Retinal pigment epithelial cell (primary cell): ENCODE measurements around the gene SEC23IP.
A peak's percentile ranks its signal among the peaks of the same experiment; 100 is the strongest.
"Not testable (repeated sequence)": the region's sequence is repeated elsewhere in the genome, so short reads cannot be mapped to it uniquely, and the experiment has no call there.

ENCODE experiments used
- DNase-seq: peaks from one replicate; pipeline ENCODE4 v3.0.0-alpha.2; 2010; ENCODE audit warnings: low read depth
- H3K4me3 ChIP-seq: 2 replicates; pipeline ENCODE4 v1.5.1; 2011; ENCODE audit warnings: mild to moderate bottlenecking, low read length, control low read depth, moderate library complexity
- CTCF ChIP-seq: conservative IDR thresholded peaks from 2 replicates; pipeline ENCODE4 v1.5.1; 2011; ENCODE audit warnings: low read depth, low read length, control low read depth, inconsistent platforms

The SEC23IP gene

DNA sequence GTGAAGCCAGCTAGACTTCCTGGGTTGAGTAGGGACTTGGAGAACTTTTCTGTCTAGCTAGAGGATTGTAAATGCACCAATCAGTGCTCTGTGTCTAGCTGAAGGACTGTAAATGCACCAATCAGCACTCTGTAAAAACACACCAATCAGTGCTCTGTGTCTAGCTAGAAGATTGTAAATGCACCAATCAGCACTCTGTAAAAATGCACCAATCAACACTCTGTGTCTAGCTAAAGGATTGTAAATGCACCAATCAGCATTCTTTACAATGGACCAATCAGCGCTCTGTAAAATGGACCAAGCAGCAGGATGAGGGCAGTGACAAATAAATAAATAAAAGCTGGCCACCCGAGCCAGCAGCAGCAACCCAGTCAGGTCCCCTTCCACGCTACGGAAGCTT, 2.2 kb upstream of the SEC23IP start:
- not testable (repeated sequence) for H3K4me3 ChIP-seq, DNase-seq

GRCh38 chr10:119891849-119892187, 712 bp upstream of the SEC23IP start:
- peak overlapping the region; percentile 79 for H3K4me3 ChIP-seq
- DNase-seq: not testable (repeated sequence)

DNA sequence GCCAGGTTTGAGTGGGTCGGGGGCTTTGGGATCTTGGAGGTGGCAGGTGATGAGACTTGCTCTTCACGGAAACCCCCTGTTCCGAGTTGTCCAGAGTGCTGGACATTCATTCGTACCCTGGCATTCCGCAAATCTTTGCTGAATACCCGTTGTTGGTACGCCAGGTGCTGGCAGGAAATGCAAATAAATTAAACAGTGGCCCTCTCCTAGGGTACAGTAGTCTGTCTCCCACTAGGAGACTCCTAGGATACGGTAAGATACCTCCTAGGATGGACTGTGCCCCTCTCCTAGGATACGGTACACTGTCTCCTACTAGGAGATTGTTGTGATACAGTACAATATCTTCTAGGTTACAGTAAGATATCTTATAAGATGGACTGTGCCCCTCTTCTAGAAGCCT, 544 bp downstream of the SEC23IP start:
- H3K4me3 ChIP-seq: peak overlapping the region; percentile 79
- no peak for DNase-seq
- no peak for TF ChIP-seq CTCF

DNA sequence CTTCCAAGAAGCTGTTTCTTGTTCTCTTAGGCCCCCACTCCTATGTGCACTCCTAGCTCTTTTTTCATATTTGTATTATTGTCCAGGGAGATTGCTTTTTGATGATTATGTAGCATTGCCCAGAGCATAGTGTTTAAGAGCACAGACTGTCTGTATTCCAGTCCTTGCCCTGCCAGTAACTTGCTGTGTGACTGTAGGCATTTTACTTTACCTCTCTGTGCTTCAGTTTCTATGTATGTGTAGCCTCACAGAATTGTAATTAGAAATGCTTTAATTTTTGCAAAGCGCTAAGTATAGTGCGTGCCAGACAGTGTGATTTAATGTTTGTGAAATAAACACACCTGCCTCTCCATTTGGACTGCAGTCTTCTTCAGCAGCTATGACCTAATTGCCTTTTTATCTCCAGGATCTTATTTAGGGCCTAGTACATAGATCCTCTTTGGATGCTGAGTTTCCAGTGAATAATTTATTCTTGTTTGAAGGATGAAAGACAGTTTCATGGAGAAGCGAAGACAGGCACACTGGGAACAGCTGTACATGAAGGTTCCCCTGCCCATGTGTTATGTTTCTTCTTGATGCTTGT, 1.4 kb downstream of the SEC23IP start:
- peak overlapping the region; percentile 21 for H3K4me3 ChIP-seq
- TF ChIP-seq CTCF: no peak
- DNase-seq: no peak

DNA sequence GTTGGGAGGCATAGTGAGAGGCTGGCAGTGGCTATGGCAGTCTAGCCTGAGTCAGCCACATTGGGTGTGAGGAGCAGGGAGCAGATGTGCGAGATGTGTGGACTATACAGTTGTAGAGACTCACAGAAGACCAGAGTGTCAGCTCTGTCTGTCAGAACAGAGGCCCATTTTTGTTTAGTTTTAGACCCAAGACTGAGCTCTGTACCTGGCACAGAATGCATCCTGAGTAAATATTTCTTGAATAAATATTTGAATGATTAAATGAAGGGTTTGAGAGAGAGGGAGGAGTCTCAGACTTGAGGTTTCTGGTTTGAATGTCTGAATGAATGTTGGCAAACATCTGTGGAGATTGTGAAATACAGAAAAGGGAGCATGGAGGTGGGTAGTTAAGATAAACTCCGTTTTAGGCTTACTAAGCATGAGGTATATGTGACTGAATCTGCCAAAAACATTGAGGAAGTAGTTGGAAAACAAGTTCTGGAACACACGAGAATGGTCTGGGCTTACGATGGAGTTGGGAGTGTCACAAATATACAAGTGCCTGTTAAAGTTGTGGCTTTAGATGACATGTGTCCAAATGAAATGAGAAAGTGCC, 3.6 kb downstream of the SEC23IP start:
- TF ChIP-seq CTCF: no peak
- no peak for DNase-seq
- H3K4me3 ChIP-seq: no peak overlapping the region

DNA sequence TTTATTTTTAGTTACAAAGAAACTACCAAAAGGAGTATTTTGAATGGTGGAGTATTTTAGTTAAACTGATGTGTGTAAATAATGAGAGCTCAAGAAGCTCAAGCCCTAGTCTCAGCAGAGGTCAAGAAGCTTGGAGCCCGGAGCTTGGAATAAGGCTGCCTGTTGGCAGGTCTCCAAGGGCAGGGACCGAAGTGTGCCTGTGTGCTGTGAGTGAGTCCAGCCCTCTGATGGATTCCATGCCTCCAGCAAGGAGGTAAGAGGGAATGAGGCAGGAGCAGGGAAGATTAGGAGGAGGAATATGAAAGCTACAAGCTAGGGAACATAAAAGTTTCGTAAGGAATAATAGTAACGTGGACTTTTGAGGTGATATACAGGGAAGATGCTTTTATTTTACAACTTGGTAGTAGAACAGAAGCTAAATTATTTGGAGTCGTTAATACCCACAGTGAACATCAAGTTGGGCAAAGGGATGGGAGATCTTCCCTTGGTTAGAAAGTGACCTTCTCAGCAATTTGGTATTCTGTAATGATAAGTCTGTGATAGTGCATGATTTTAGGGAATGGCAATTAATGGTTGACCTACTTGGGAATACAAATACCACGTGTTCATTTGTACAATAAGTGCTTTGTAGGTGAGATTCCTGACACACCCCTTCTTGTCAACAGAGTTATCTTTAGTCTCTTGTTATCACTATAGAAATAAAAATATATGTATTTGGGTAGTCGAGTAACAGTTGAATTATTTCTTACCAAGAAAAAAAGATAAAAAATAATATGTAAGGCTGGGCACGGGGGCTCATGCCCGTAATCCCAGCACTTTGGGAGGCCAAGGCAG, 4.6 kb downstream of the SEC23IP start:
- H3K4me3 ChIP-seq: no peak overlapping the region
- DNase-seq: peak; percentile 32
- TF ChIP-seq CTCF: no peak

DNA sequence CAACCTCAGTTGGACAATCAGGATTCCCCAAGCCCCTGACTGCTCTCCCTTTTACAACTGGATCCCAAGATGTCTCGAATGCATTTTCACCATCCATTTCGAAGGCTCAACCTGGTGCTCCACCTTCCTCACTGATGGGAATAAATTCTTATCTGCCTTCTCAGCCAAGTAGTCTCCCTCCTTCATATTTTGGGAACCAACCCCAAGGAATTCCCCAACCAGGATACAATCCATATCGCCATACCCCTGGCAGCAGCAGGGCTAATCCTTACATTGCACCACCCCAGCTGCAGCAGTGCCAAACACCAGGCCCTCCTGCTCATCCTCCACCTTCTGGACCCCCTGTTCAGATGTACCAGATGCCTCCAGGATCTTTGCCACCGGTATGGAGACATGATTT, 6.0 kb downstream of the SEC23IP start:
- DNase-seq: no peak
- H3K4me3 ChIP-seq: no peak overlapping the region
- no peak for TF ChIP-seq CTCF
